Neuronal stem cell (in vitro differentiated cells): Measurements from ENCODE around the gene NIPA2.
A peak's percentile ranks its signal among the peaks of the same experiment; 100 is the strongest.

ENCODE experiments used
- DNase-seq: peaks from one replicate; pipeline ENCODE4 v3.0.0-alpha.2; 2013; ENCODE audit warnings: low spot score
- H2AFZ ChIP-seq: one replicate; pipeline ENCODE4 v1.6.1; 2013; ENCODE audit warnings: mild to moderate bottlenecking, low read length, inconsistent platforms
- H2AK5ac ChIP-seq: 2 replicates; pipeline ENCODE4 v1.6.1; 2013; ENCODE audit warnings: low read depth, mild to moderate bottlenecking, inconsistent platforms, low read length, moderate library complexity, mixed read lengths
- H2BK120ac ChIP-seq: 2 replicates; pipeline ENCODE4 v1.6.1; 2013; ENCODE audit warnings: low read depth, mild to moderate bottlenecking, inconsistent platforms, low read length, moderate library complexity, mixed read lengths
- H2BK12ac ChIP-seq: one replicate; pipeline ENCODE4 v1.6.1; 2013; ENCODE audit warnings: low read length, inconsistent platforms
- H2BK15ac ChIP-seq: 2 replicates; pipeline ENCODE4 v1.6.1; 2013; ENCODE audit warnings: mild to moderate bottlenecking, low read length, inconsistent platforms, mixed read lengths
- H2BK5ac ChIP-seq: one replicate; pipeline ENCODE4 v1.6.1; 2013; ENCODE audit warnings: inconsistent platforms, mild to moderate bottlenecking, low read length, moderate library complexity
- H3K14ac ChIP-seq: one replicate; pipeline ENCODE4 v1.6.1; 2013; ENCODE audit warnings: low read length, inconsistent platforms
- H3K18ac ChIP-seq: 2 replicates; pipeline ENCODE4 v1.6.1; 2013; ENCODE audit warnings: low read length, inconsistent platforms
- H3K23ac ChIP-seq: 2 replicates; pipeline ENCODE4 v1.6.1; 2013; ENCODE audit warnings: low read depth, mild to moderate bottlenecking, mixed read lengths, low read length, inconsistent platforms; ENCODE audit not compliant: poor library complexity
- H3K27ac ChIP-seq: replicated peaks from 3 replicates; pipeline ENCODE4 v1.5.1; 2013; ENCODE audit warnings: low read length, inconsistent platforms
- H3K27me3 ChIP-seq, 3 experiments: 2 replicates each; pipeline ENCODE4 v1.6.1; 2013; ENCODE audit warnings: low read length in 3 of 3, mild to moderate bottlenecking in 2 of 3, inconsistent platforms in 1 of 3, low read depth in 1 of 3, mixed read lengths in 1 of 3, moderate library complexity in 1 of 3; ENCODE audit not compliant: control insufficient read depth in 3 of 3, insufficient read depth in 3 of 3
- H3K36me3 ChIP-seq, 2 donors: replicated peaks in 1 of 2; 2 replicates each; pipeline ENCODE4 v1.6.1; 2013; ENCODE audit warnings: low read length in 2 of 2; ENCODE audit not compliant: control insufficient read depth in 2 of 2, insufficient read depth in 2 of 2
- H3K4ac ChIP-seq: 2 replicates; pipeline ENCODE4 v1.6.1; 2013; ENCODE audit warnings: inconsistent platforms, mild to moderate bottlenecking, low read length, moderate library complexity
- H3K4me1 ChIP-seq, 2 donors: 1 replicate in 1 of 2; 2 replicates in 1 of 2; pipeline ENCODE4 v1.6.1; 2013; ENCODE audit warnings: low read length in 2 of 2, low read depth in 1 of 2; ENCODE audit not compliant: control insufficient read depth in 2 of 2, insufficient read depth in 1 of 2
- H3K4me2 ChIP-seq: one replicate; pipeline ENCODE4 v1.6.1; 2013; ENCODE audit warnings: mild to moderate bottlenecking, low read length, inconsistent platforms; ENCODE audit not compliant: insufficient read depth, poor library complexity, severe bottlenecking
- H3K4me3 ChIP-seq, 2 donors: 2 replicates each; pipeline ENCODE4 v1.5.1; 2013; ENCODE audit warnings: low read length in 2 of 2, mild to moderate bottlenecking in 2 of 2, inconsistent platforms in 1 of 2, moderate library complexity in 1 of 2
- H3K79me1 ChIP-seq: one replicate; pipeline ENCODE4 v1.6.1; 2013; ENCODE audit warnings: low read depth, mild to moderate bottlenecking, inconsistent platforms, low read length, moderate library complexity
- H3K9ac ChIP-seq: one replicate; pipeline ENCODE4 v1.6.1; 2013; ENCODE audit warnings: mild to moderate bottlenecking, low read depth, low read length, inconsistent platforms; ENCODE audit not compliant: poor library complexity
- H3K9me3 ChIP-seq, 2 donors: replicated peaks in 1 of 2; 2 replicates each; pipeline versions ENCODE3 to v1.6.1; 2013; ENCODE audit warnings: low read length in 2 of 2, mild to moderate bottlenecking in 2 of 2, inconsistent platforms in 1 of 2, low read depth in 1 of 2, mixed read lengths in 1 of 2, moderate library complexity in 1 of 2; ENCODE audit not compliant: control insufficient read depth in 2 of 2, insufficient read depth in 1 of 2
- H4K8ac ChIP-seq: one replicate; pipeline ENCODE4 v1.6.1; 2013; ENCODE audit warnings: low read depth, mild to moderate bottlenecking, inconsistent platforms, low read length, moderate library complexity
- H4K91ac ChIP-seq: one replicate; pipeline ENCODE4 v1.6.1; 2013; ENCODE audit warnings: low read length, low read depth, mild to moderate bottlenecking, inconsistent platforms; ENCODE audit not compliant: poor library complexity
- WGBS, 2 donors: extraction: QIAGEN DNeasy Blood & Tissue Kit; methylation state at CpG; one replicate each; pipeline ENCODE4 v1.1.7; 2013; ENCODE audit warnings: missing lambda C conversion rate in 2 of 2, mixed read lengths in 1 of 2; ENCODE audit not compliant: insufficient read length in 2 of 2, insufficient replicate concordance in 1 of 2; ENCODE audit errors: extremely low coverage in 2 of 2; 5-methylcytosine and 5-hydroxymethylcytosine counted together

The NIPA2 gene

GRCh38 chr15:22915866-22916515 lies 77.5 kb downstream of the NIPA2 start:
- Histone ChIP-seq H3K36me3 (peaks cover 43 to 85% of the 10 kb centered on the region in 2 donors), H3K79me1 (peaks cover 5% of the 10 kb centered on the region), H3K27me3 (no peaks in the 10 kb centered on the region), H3K23ac (no peak overlapping the region), H3K4me1 (no peaks in the 10 kb centered on the region), H3K27ac (no peak overlapping the region), H3K4me2 (no peak overlapping the region), H3K4me3 (no peak overlapping the region), H4K8ac (no peak overlapping the region), H2AFZ (no peak overlapping the region), H3K14ac (no peak overlapping the region), H2BK15ac (no peak overlapping the region), H3K9me3 (no peaks in the 10 kb centered on the region), H4K91ac (no peak overlapping the region), H3K18ac (no peak overlapping the region), H3K9ac (peak overlapping the region; percentile 76), H2BK12ac (no peak overlapping the region), H3K4ac (no peak overlapping the region), H2AK5ac (no peak overlapping the region), H2BK5ac (no peak overlapping the region), H2BK120ac (no peak overlapping the region)
- no CpG with 5 or more reads among the region's 25 CpGs for WGBS, 2 donors
- no peak for DNase-seq

DNA sequence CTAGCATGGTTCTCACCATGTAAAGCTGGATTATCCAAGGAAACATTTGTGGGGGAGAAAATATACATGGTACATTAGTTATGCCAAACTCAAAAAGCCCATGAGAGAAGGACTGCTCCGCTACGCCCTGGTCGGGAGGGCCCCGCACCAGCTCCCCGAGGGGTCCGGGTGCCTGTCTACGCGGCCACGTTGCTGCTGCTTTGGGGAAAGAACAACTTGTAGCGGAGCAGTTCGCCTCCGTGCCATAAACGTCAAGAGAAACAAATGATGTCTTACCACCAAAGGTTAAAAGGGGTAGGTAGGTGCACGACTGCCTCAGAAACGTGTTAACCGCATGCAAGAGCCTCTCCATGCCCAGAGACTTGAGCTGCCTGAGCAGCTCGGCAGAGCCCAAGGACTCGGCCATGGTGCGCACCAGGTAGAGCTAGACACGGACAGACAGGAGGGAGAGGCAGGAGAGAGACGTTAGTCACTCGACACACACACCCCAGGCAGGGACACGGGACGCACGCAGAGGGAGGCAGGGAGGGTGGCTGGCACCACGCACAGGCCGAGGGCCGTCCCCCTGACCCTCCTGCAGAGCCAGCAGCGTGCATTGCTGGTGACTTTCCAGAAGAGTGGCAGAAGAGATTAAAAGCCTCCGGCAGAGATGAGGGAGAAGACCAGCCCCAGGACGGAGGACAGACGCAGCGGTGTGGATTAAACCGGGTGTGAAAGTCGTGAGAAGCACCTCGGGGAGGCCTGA lies 78.3 kb downstream of the NIPA2 start:
- H3K23ac ChIP-seq, result no peak overlapping the region
- H3K4me2 ChIP-seq, result no peak overlapping the region
- no peak overlapping the region for H3K18ac ChIP-seq
- no peak overlapping the region for H4K91ac ChIP-seq
- no peak overlapping the region for H2AK5ac ChIP-seq
- no peak overlapping the region for H2BK15ac ChIP-seq
- H3K9ac ChIP-seq, result no peak overlapping the region
- H3K4me1 ChIP-seq, result no peaks in the 10 kb centered on the region
- no peak overlapping the region for H2BK5ac ChIP-seq
- H3K14ac ChIP-seq, result peak overlapping the region; percentile 21
- peaks cover 39 to 78% of the 10 kb centered on the region in 2 donors for H3K36me3 ChIP-seq
- H4K8ac ChIP-seq, result no peak overlapping the region
- H2BK12ac ChIP-seq, result no peak overlapping the region
- no CpG with 5 or more reads among the region's 36 CpGs for WGBS, 2 donors
- H3K27me3 ChIP-seq, result no peaks in the 10 kb centered on the region
- no peak overlapping the region for H3K27ac ChIP-seq
- H3K4ac ChIP-seq, result no peak overlapping the region
- H2BK120ac ChIP-seq, result no peak overlapping the region
- no peak for DNase-seq
- no peaks in the 10 kb centered on the region for H3K9me3 ChIP-seq
- H3K79me1 ChIP-seq, result peaks cover 7% of the 10 kb centered on the region
- peak overlapping the region in 1 of 2 donors; percentile 3 for H3K4me3 ChIP-seq
- H2AFZ ChIP-seq, result no peak overlapping the region

DNA sequence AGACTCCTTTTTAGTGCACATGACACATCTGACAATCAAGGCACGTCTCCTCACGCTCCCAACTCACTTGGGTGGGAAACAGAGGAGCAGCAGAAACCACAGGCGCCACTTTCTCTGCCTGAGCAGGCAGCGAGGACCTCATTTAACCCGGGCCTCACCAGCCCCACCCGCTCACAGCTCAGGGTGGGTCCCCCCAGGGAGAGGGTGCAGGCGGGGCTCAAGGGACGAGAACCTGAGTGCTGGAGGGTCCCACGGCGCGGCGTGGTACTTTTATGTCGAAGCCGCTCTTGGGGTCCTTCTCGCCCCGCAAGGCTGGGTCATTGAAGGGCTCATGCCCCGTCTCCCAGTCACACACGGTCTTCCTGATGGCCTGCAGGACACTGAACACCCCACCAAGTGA lies 79.1 kb downstream of the NIPA2 start:
- H2BK5ac ChIP-seq, result no peak overlapping the region
- H3K4me1 ChIP-seq, result no peaks in the 10 kb centered on the region
- no peak overlapping the region for H3K9ac ChIP-seq
- H2BK15ac ChIP-seq, result no peak overlapping the region
- no peak overlapping the region for H3K23ac ChIP-seq
- no peak overlapping the region for H3K4me3 ChIP-seq
- no peak overlapping the region for H3K14ac ChIP-seq
- DNase-seq, result no peak
- H3K79me1 ChIP-seq, result peaks cover 7% of the 10 kb centered on the region
- no peak overlapping the region for H3K27ac ChIP-seq
- no peak overlapping the region for H2AK5ac ChIP-seq
- no peak overlapping the region for H2AFZ ChIP-seq
- no peaks in the 10 kb centered on the region for H3K9me3 ChIP-seq
- H2BK120ac ChIP-seq, result no peak overlapping the region
- no peak overlapping the region for H4K91ac ChIP-seq
- H4K8ac ChIP-seq, result no peak overlapping the region
- WGBS, 2 donors, result no CpG with 5 or more reads among the region's 18 CpGs
- H3K4ac ChIP-seq, result no peak overlapping the region
- no peak overlapping the region for H3K4me2 ChIP-seq
- H3K18ac ChIP-seq, result no peak overlapping the region
- no peak overlapping the region for H2BK12ac ChIP-seq
- H3K36me3 ChIP-seq, result peaks cover 38 to 77% of the 10 kb centered on the region in 2 donors
- H3K27me3 ChIP-seq, result no peaks in the 10 kb centered on the region
